T-helper 22 cell (primary cell): ENCODE measurements around the gene ZNF335.
"Not testable (repeated sequence)": the region's sequence is repeated elsewhere in the genome, so short reads cannot be mapped to it uniquely, and the experiment has no call there.

ENCODE experiments used
- DNase-seq: peaks from one replicate; pipeline ENCODE4 v3.0.0-alpha.2; 2020; ENCODE audit warnings: low read depth

ZNF335 gene

GRCh38 chr20:45934046-45934585, 37.9 kb downstream of the ZNF335 start:
- DNase-seq: peak; percentile 40

DNA sequence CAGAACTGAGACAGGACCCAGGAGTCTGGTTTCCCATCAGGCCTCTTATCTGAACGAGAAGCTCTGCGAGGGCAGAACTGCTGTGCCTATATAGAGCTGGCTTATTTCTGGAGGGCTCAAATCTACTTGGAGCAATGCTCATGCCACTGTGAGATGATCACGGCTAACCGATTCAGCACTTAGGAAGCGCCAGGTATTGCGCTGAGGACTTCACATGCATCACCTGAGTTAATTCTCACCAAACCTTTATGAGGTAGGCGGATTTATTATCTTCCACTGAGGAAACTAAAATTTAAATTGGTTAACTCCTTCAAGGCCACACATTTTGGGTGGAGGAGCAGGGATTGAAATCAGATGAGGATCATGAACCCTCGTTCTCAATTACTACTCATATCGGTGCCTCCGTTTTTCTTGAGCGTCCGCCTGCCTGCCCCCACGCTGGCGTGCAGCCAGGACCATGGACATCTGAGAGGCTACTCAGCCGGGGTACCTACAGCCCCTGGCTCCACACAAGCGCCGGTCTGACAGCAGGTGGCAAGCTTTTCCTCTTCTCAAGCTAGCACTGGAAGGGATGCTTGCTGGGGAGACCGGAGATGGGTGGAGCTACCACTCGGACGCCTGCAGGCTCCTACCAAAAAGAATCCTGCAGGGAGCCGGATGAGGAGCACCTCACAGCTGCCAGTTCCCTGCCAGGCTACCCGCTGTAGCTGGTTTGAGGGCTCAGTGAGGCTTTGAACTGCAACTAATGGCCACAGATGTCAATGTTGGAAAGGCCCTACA, 38.5 kb downstream of the ZNF335 start:
- DNase-seq: peak; percentile 35

- not testable (repeated sequence) for DNase-seq
Observed at GRCh38 chr20:45931680-45932079, 40.3 kb downstream of the ZNF335 start.

DNA sequence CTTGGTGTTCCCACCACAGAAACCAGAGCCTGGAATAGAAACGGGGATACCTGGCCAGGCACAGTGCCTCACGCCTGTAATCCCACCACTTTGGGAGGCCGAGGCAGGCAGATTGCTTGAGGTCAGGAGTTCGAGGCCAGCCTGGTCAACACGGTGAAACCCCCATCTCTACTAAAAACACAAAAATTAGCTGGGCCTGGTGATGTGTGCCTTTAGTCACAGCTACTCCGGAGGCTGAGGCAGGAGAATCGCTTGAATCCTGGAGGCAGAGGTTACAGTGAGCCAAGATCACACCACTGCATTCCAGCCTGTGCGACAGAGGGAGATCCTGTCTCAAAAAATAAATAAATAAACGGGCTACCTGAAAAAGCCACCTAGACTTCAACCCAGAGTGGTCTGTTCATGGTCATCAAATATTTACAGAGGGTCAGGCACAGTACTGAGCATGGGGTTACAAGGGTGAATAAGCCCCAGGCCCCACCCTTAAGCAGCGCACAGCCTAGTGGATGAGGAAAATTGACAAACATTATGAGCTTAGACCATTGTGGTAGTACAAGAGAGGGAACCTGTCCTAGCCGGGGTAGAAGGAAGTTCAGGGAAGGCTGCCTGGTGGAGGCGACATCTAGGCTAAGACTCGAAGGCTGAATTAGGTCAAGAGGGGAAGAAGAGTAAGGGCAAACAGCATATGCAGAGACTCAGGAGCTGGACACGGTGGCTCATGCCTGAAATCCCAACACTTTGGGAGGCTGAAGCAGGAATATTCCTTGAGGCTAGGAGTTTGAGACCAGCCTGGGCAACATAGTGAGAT, 44.7 kb downstream of the ZNF335 start:
- DNase-seq: no peak

- DNase-seq: no peak
Observed at GRCh38 chr20:45926731-45927070, 45.3 kb downstream of the ZNF335 start.

DNA sequence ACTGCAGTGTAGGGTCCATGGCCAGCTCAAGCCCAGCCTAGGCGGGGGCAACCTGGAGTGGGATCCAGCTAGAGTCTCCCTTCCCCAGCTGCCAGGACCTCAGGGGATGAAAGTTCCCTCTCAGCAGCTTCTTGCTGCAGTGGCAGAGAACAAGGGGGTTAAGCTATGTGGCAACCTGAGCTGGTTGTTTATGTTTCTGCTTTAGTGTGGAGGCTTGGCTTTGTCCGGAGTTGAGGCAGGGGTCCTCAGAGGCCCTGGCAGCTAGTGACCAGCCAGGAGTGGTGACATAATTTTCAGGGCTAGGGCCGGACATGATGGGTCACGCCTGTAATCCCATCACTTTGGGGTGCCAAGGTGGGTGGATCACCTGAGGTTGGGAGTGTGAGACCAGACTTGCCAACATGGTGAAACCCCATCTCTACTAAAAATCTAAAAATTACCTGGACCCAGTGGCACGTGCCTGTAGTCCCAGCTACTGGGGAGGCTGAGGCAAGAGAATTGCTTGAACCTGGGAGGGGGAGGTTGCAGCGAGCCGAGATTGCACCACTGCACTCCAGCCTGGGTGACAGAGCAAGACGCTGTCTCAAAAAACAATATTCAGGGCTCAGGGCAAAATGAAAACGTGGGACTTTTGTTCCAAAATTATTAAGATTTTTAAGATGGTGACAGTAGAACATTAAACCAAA, 46.0 kb downstream of the ZNF335 start:
- DNase-seq: no peak

GRCh38 chr20:45924391-45925261, 47.4 kb downstream of the ZNF335 start:
- DNase-seq: no peak

DNA sequence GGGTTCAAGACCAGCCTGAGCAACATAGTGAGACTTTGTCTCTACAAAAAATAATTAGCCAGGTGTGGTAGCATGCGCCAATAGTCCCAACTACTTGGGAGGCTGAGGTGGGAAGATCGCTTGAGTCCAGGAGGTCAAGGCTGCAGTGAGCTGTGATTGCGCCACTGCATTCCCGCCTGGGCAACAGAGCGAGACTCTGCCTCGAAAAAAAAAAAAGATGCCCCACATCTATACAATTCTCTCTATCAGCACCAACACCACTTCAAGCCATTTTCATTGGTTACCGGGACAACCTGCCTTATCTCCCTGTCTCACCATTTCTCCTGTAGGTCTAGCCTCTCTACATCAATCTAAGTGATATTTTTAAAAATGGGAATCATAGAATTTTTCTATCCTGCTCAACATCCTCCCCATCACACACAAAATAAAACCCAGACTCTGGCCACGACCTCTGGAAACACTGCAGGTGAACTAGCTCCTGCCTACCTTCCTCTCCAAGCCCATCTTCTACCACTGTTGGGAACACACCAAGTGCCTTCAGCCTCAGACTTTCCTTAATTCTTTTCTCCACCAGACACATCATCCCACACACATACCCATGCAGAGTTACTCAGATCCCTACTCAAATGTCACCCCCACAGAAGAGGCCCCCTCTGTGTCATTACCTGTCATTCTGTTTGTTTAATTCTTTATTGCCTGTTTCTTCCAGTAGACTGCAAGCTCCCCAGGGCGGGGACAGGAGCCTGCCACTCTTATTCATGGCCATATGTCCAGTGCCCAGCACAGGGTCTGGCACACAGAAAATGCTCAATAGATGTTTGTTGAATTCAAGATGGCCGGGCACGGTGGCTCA, 50.4 kb downstream of the ZNF335 start:
- DNase-seq: no peak

DNA sequence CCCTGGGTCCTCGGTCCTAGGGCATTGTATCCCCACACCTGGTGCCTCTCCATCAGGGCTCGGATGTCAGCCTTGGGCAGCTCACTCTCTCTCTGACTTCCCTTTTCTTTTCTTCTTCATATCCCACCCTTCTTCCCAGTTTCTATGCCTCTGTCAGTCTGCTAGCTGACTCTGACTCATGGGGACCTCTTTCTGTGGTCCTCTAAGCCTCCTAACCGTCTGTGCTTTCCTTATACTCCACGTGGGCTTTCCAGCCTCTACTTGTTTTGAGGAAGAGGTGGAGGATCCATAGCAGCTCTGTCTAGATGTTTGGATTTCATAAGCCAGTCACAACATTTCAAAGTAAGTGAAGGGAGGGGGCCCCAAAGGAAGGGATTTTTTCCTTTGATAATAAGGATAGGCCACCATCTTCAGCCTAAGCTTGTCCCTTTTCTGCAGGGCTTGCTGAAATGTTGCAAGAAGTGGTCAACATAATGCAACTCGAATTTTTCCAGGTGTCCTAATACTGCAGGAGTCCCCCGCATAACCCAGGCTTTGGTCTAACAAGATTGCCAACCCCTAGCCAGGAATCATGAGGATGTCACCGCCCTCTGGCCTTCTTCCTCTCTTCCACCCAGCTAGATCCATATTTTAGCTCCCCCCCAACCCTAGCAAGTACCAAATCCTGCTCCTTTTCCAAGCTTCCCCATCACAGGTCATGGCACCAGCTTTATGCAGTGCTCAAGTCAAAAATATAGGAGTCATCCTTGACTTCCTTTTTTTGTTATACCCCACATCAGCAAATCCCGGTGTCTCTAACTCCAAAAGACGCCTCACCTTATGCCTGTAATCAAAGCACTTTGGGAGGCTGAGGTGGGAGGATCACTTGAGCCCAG, 51.3 kb downstream of the ZNF335 start:
- DNase-seq: no peak

GRCh38 chr20:45919542-45920399, 52.2 kb downstream of the ZNF335 start:
- no peak for DNase-seq

- DNase-seq: no peak
Observed at GRCh38 chr20:45918779-45919537, 53.0 kb downstream of the ZNF335 start.

GRCh38 chr20:45918182-45918737, 53.7 kb downstream of the ZNF335 start:
- no peak for DNase-seq

DNA sequence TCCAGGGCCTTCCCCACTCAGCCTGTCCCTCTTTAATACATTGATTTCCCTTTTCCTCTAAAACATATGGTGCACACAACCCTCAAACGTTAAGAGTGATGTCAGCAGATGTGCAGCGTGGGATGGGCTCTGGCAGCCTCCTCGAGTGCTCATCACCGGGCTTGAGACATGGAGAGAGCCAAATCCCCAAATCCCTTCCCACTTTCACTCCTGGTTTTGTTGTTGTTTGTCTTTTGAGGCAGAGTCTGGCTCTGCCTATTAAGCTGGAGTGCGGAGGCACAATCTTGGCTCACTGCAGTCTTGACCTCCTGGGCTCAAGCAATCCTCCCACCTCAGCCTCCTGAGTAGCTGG, 54.2 kb downstream of the ZNF335 start:
- no peak for DNase-seq

GRCh38 chr20:45913116-45913515, 58.9 kb downstream of the ZNF335 start:
- no peak for DNase-seq

DNA sequence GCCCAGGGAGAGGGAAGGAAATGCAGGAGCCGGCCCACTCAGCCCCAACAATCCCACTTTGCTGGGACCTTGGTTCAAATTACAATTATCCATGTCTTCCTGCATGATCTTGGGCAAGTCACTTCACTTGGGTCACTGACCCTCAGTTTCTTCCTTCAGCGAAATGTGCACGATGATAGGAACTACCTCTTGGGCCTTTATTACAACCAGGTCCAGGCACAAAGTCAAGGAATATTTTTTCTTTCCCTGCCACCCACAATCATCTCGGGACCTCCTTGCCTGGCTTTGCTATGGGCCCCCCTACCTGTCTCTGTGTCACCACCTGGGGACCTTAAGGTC, 59.7 kb downstream of the ZNF335 start:
- no peak for DNase-seq

DNA sequence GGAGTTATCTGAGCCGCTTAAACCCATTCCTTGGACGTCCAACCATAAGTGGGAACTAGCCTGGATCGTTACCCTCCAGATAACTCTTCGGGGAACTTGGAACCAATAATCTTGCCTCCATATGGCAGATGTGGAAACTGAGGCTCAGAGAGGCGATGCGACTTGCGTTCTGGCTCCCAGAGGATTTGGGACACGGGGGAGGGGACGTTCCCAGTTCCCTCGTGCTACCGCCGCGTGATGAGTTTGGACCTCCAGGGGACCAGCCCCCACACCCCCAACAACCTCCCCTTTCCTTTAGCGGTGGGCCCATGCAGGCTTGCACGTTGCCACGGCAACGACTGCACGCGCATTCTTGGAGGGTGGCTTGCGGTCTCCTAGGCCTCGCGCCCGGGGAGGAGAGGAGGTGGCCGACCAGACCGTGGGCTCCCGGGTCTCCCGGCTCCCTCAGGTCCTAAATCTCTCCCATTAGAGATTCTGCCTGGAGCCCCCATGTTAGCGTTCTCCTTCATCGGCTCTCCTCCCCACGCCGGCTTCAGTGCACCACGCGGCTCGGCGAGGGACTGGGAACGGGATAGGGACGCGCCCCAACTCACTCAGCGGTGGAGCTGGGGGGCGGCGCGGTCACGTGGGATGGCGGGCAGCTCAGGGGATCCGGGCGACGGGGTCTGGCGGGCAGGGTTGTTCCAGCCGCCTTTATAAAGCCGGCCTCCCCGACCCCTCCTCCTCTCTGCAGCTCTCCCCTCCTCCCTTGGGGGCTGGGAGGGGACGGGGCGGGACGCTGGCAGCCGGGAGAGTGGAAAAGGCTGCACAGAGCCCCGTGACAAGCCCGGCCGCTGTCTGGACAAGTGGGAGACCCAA, 60.3 kb downstream of the ZNF335 start, which contains the start of gene PLTP:
TSS of gene PLTP (minus strand) at position 670 of the 858 bp plus-strand sequence. CDS start 703 bp downstream, outside the sequence.
- DNase-seq: no peak
